ENCODE data around the gene TSR1.

TSR1 gene

DNA sequence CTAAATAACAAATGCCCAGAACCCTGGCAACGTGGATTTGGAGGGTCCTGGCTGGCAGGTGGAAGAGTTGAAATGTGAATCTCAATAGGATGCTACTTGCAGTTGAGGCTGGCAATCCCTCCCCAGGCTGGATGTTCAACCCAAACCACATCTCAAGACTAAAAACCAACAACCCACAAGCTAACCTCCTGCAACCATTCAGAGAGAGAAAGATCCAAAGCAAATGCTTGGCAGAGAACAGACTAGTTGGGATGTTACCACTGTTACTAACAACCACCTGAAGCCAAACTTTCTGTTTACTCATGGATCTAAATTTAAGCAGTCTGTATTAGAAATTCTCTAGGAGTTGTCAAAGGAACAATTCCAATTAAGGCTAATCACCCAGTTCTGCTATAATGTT is 60.5 kb downstream of the TSR1 start:
- TF ChIP-seq, protein P1, sequence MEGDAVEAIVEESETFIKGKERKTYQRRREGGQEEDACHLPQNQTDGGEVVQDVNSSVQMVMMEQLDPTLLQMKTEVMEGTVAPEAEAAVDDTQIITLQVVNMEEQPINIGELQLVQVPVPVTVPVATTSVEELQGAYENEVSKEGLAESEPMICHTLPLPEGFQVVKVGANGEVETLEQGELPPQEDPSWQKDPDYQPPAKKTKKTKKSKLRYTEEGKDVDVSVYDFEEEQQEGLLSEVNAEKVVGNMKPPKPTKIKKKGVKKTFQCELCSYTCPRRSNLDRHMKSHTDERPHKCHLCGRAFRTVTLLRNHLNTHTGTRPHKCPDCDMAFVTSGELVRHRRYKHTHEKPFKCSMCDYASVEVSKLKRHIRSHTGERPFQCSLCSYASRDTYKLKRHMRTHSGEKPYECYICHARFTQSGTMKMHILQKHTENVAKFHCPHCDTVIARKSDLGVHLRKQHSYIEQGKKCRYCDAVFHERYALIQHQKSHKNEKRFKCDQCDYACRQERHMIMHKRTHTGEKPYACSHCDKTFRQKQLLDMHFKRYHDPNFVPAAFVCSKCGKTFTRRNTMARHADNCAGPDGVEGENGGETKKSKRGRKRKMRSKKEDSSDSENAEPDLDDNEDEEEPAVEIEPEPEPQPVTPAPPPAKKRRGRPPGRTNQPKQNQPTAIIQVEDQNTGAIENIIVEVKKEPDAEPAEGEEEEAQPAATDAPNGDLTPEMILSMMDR (IDR thresholded peaks at IDR 0.05; ENCODE audit: insufficient read depth, low read length, poor library complexity, severe bottlenecking): no peak
- TF ChIP-seq EZH2phosphoT487 (conservative IDR thresholded peaks at IDR 0.05; ENCODE audit: low read length): no peak
- no peaks in the 10 kb centered on the region for H3K9me3 ChIP-seq (ENCODE audit: insufficient read depth, low read length)
- no peak overlapping the region for H3K27ac ChIP-seq (ENCODE audit: low read depth, low read length)
- H4K20me1 ChIP-seq (ENCODE audit: low read depth, low read length): no peaks in the 10 kb centered on the region
- no peaks in the 10 kb centered on the region for H3K9me2 ChIP-seq (replicated peaks; ENCODE audit: insufficient read depth, low read length)
- no peaks in the 10 kb centered on the region for H3K27me3 ChIP-seq (ENCODE audit: low read length)
- no peak overlapping the region for H2AFZ ChIP-seq (ENCODE audit: low read depth, low read length, severe bottlenecking)
- H3K79me2 ChIP-seq (ENCODE audit: insufficient read depth, low read length): no peaks in the 10 kb centered on the region
- no peak overlapping the region for H3K4me2 ChIP-seq (ENCODE audit: low read depth, low read length, poor library complexity, severe bottlenecking)
- H3F3A ChIP-seq (ENCODE audit: insufficient read depth): no peaks in the 10 kb centered on the region
- no peak overlapping the region for H3K9ac ChIP-seq (ENCODE audit: low read length)
- H3K4me3 ChIP-seq (ENCODE audit: insufficient read depth, low read length, poor library complexity, severe bottlenecking): no peak overlapping the region
- no peaks in the 10 kb centered on the region for H3K36me3 ChIP-seq (ENCODE audit: low read length)

DNA sequence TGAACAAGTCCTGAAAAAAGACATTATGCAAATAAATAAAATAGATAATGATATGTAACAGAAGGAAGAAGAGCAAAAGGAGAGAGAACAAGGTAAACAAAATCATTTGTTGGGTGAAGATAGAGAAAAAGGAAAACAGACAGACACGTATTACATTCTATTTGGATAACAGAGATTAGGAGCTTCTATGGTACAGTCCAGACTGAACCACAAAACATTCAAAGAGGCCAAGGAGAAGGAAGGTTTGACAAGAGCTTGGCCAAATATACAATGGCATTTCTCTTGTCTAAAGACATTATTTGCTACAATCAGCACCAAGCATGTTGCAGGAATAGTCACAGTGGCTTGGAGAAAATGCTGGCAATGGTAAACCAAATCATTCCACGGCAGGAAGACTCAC is 61.8 kb downstream of the TSR1 start:
- Histone ChIP-seq H3K79me2 (ENCODE audit: insufficient read depth, low read length) (no peaks in the 10 kb centered on the region), H3K27ac (ENCODE audit: low read depth, low read length) (no peak overlapping the region), H3K9me3 (ENCODE audit: insufficient read depth, low read length) (no peaks in the 10 kb centered on the region), H3F3A (ENCODE audit: insufficient read depth) (no peaks in the 10 kb centered on the region), H3K27me3 (ENCODE audit: low read length) (no peaks in the 10 kb centered on the region), H3K9ac (ENCODE audit: low read length) (no peak overlapping the region), H4K20me1 (ENCODE audit: low read depth, low read length) (no peaks in the 10 kb centered on the region), H3K36me3 (ENCODE audit: low read length) (no peaks in the 10 kb centered on the region), H2AFZ (ENCODE audit: low read depth, low read length, severe bottlenecking) (no peak overlapping the region), H3K4me2 (ENCODE audit: low read depth, low read length, poor library complexity, severe bottlenecking) (no peak overlapping the region), H3K9me2 (replicated peaks; ENCODE audit: insufficient read depth, low read length) (no peaks in the 10 kb centered on the region), H3K4me3 (ENCODE audit: insufficient read depth, low read length, poor library complexity, severe bottlenecking) (no peak overlapping the region)
- no peak for TF ChIP-seq EZH2phosphoT487 (conservative IDR thresholded peaks at IDR 0.05; ENCODE audit: low read length)
- TF ChIP-seq, protein P1 (IDR thresholded peaks at IDR 0.05; ENCODE audit: insufficient read depth, low read length, poor library complexity, severe bottlenecking): no peak

All from SU-DHL-6 (cell line).